ENCODE measurements around the gene LRRC56. TPM values are rescaled to one million over a fixed set of nuclear protein-coding genes. Genes with fewer than 3 reads are reported as not detected.

The LRRC56 gene
- total and polyA plus RNA-seq, 2 donors (not counting 1 experiment from before 2014, with no cell fraction given): 11.8 to 15.8 TPM

DNA sequence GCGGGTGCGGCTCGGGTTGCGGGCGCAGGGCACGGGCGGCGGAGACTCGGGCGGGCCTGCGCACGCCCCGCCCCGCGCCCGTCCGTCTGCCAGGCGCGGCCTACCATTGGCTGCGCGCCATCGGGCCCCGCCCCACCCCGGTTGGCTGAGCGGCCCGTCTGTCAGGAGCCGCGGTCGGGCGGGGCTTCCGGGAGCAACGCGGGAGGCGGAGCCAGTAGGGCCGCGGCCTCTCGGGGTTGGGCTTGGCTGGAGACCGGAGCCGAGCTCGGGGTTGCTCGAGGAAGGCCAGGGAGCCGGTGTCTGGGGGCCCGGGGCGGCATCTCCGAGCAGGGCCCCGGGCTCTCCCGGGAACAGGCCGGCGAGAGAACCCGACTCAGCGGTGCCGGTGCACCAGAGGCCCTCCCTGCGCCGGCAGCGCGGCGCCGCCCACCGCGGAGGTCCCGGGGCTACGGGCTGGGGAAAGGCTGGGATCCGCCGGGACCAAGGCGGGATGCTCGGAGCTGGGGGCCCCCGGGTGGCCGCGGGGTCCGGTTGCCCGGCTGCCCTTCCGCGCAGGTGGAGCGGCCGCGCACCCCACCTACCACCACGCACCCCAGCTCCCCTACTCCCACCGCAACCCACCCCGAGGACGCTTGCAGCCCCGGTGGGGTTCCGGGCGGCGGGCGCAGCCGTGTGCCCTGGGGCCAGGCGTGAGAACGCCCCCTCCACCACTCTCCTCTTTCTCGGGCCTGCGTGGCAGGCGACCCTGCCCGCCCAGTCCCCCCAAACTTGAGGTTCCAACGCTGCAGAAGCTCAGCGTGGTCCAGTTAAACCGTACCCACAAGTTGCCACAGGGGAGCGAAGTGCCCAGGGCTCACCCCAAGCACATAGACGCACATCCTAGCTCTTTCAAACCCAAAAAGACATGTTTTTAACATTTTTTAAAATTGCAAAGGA, 1.5 kb upstream of the LRRC56 start, which contains the start of gene HRAS:
Gene HRAS (minus strand): TSS at position 58 of the 936 bp plus-strand sequence.
- DNase-seq (peak; percentile 96), ATAC-seq (ENCODE audit: low read depth) (peak; percentile 76)
- intact Hi-C loops (cut with micrococcal nuclease): loop anchor here (2.0 to 5.0 kb wide), 5 partner anchors 33 to 772 kb away; partner anchors contain the start of genes BET1L, RIC8A, SLC25A22 and TOLLIP
- H3K4me1 Mint-ChIP-seq: peaks cover 20% of the 10 kb centered on the region
- H3K27me3 Mint-ChIP-seq: no peaks in the 10 kb centered on the region
- H3K9me3 ChIP-seq (ENCODE audit: control extremely low read depth in 1 of 3, control insufficient read depth in 2 of 3, insufficient read depth in 1 of 3, low read length in 2 of 3): no peaks in the 10 kb centered on the region
- peaks cover 36% of the 10 kb centered on the region for H4K20me1 ChIP-seq (ENCODE audit: control insufficient read depth, insufficient read depth, low read length, poor library complexity, severe bottlenecking)
- peak within 1 kb of the TSS; percentile 99 for H3K27ac ChIP-seq (ENCODE audit: low read length in 2 of 2)
- H3K9me3 Mint-ChIP-seq (ENCODE audit: insufficient read depth): no peaks in the 10 kb centered on the region
- H3K4me3 Mint-ChIP-seq: peak within 1 kb of the TSS; percentile 97
- under 1% methylated on average over 97 of the region's 97 CpGs for WGBS (ENCODE audit: insufficient coverage)
- peak within 1 kb of the TSS; percentile 68 to 80 (median 72) for H3K4me3 ChIP-seq (ENCODE audit: control extremely low read depth in 1 of 5, extremely low read depth in 1 of 5, insufficient read depth in 1 of 5, low read depth in 2 of 5, low read length in 4 of 5)
- CTCF ChIA-PET: interaction anchor here (0.6 to 1.8 kb wide), 11 partner anchors 9 to 255 kb away, joined by 3 to 9 read pairs (median 3); partner anchors contain the start of genes IRF7 and PHRF1
- peak within 1 kb of the TSS; percentile 99 for H3K27ac Mint-ChIP-seq
- H3K9ac ChIP-seq (ENCODE audit: low read length): peak within 1 kb of the TSS; percentile 86
- H3K27me3 ChIP-seq (replicated peaks in 1 of 4; ENCODE audit: control extremely low read depth in 1 of 4, control insufficient read depth in 3 of 4, insufficient read depth in 4 of 4, low read length in 3 of 4): no peaks in the 10 kb centered on the region
- TF ChIP-seq, protein P1, sequence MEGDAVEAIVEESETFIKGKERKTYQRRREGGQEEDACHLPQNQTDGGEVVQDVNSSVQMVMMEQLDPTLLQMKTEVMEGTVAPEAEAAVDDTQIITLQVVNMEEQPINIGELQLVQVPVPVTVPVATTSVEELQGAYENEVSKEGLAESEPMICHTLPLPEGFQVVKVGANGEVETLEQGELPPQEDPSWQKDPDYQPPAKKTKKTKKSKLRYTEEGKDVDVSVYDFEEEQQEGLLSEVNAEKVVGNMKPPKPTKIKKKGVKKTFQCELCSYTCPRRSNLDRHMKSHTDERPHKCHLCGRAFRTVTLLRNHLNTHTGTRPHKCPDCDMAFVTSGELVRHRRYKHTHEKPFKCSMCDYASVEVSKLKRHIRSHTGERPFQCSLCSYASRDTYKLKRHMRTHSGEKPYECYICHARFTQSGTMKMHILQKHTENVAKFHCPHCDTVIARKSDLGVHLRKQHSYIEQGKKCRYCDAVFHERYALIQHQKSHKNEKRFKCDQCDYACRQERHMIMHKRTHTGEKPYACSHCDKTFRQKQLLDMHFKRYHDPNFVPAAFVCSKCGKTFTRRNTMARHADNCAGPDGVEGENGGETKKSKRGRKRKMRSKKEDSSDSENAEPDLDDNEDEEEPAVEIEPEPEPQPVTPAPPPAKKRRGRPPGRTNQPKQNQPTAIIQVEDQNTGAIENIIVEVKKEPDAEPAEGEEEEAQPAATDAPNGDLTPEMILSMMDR (IDR thresholded peaks at IDR 0.05): no peak
- TF ChIP-seq EZH2 (IDR thresholded peaks at IDR 0.05; ENCODE audit: borderline replicate concordance, insufficient read depth, low read depth, low read length, poor library complexity, severe bottlenecking): no peak
- peaks cover 43% of the 10 kb centered on the region for H3K79me2 ChIP-seq (ENCODE audit: control insufficient read depth, insufficient read depth, low read length)
- H3K4me2 ChIP-seq (replicated peaks; ENCODE audit: low read depth, low read length, poor library complexity, severe bottlenecking): peak within 1 kb of the TSS; percentile 99
- H2AFZ ChIP-seq (ENCODE audit: insufficient read depth, low read depth, low read length, poor library complexity, severe bottlenecking): peak within 1 kb of the TSS; percentile 71
- peaks cover 17 to 35% of the 10 kb centered on the region in 2 donors for H3K4me1 ChIP-seq (ENCODE audit: control insufficient read depth in 2 of 2, insufficient read depth in 2 of 2, low read length in 2 of 2)
- POLR2A ChIA-PET: interaction anchor here (0.6 to 3.0 kb wide), 21 partner anchors 17 to 329 kb away, joined by 3 to 26 read pairs (median 5); partner anchors contain the start of genes BET1L, DEAF1, IRF7 and PHRF1
- H3K36me3 ChIP-seq (replicated peaks in 1 of 2; ENCODE audit: control extremely low read depth in 1 of 2, control insufficient read depth in 1 of 2, extremely low read depth in 1 of 2, insufficient read depth in 2 of 2, low read length in 1 of 2): peaks cover 0 to 25% of the 10 kb centered on the region in 2 experiments

All from B cell (primary cell).